Stimulated activated memory B cell treated with anti-CD40 and anti-IgM and Interleukin-4, amounts not matched to agents 10 μg/mL and 1 μg/mL and 100 μg/mL, for 72 hours (primary cell): ENCODE data around the gene FER.
"Not testable (repeated sequence)": the region's sequence is repeated elsewhere in the genome, so short reads cannot be mapped to it uniquely, and the experiment has no call there.

Source experiments
- ATAC-seq: fragments of 150-1000 bp; cut with Tn5 transposase; 2 replicates; pipeline ENCODE4 v1.10.0; 2021
- H3K27ac Mint-ChIP-seq: one replicate; pipeline ENCODE4 v1.8.0; 2022; ENCODE audit warnings: mild to moderate bottlenecking, mixed read lengths
- H3K27me3 Mint-ChIP-seq: one replicate; pipeline ENCODE4 v1.8.0; 2022; ENCODE audit warnings: mixed read lengths
- H3K36me3 Mint-ChIP-seq: one replicate; pipeline ENCODE4 v1.8.0; 2022; ENCODE audit warnings: mixed read lengths
- H3K4me1 Mint-ChIP-seq: one replicate; pipeline ENCODE4 v1.8.0; 2022; ENCODE audit warnings: mixed read lengths
- H3K4me3 Mint-ChIP-seq: one replicate; pipeline ENCODE4 v1.8.0; 2022; ENCODE audit warnings: mild to moderate bottlenecking, moderate library complexity, mixed read lengths
- H3K9me3 Mint-ChIP-seq: one replicate; pipeline ENCODE4 v1.8.0; 2022; ENCODE audit warnings: mixed read lengths

FER gene

DNA sequence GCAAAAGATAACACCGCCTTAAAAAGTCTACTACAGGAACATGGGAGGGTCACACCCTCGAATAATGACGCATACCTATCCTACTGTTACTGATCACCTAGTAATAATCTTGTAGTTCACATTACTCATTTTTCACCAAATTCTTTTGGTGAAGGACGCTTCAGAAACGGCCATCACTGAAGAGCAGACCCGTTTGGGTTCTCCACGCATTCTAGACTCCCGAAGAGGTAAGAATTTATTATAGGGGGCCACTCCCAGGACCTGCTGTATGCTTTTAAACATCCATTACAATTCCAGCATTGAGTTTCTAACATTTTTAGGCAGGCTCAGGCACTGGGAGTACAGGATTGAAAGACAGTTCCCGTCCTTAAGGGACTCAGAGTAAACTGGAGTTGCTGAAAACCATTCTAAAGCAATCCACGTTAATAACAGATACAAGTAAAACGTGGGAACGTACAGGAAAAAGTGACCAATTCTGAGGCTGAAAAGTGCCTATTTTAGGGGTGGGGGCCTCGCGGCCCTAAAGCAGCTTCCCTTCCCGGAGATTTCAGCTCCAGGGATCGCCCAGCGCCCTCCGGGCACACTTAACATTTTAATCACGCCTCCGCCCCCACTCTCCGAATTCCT is at the start of gene FER:
TSS of gene FER (plus strand) at position 124 of the 627 bp plus-strand sequence. CDS start 50,286 bp downstream, outside the sequence.
- H3K4me1 Mint-ChIP-seq = peaks cover 27% of the 10 kb centered on the region
- no peak for ATAC-seq
- no peaks in the 10 kb centered on the region for H3K27me3 Mint-ChIP-seq
- H3K4me3 Mint-ChIP-seq = peak within 1 kb of the TSS; percentile 94
- H3K9me3 Mint-ChIP-seq = no peaks in the 10 kb centered on the region
- H3K36me3 Mint-ChIP-seq = no peaks in the 10 kb centered on the region
- peak within 1 kb of the TSS; percentile 85 for H3K27ac Mint-ChIP-seq

DNA sequence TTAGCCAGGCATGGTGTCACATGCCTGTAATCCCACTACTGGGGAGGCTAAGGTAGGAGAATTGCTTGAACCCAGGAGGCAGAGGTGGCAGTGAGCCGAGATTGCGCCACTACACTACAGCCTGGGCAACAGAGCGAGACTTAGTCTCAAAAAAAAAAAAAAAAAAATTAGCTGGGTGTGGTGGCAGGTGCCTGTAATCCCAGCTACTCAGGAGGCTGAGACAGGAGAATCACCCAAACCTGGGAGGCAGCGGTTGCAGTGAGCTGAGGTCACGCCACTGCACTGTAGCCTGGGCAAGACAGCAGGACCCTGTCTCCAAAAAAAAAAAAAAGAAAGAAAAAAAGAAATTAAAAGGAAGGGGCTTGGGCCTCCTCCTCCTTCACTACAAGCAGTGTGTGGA is 47.3 kb upstream of the FER start:
- H3K9me3 Mint-ChIP-seq, H3K4me3 Mint-ChIP-seq, ATAC-seq, H3K4me1 Mint-ChIP-seq, H3K36me3 Mint-ChIP-seq, H3K27ac Mint-ChIP-seq, H3K27me3 Mint-ChIP-seq: not testable (repeated sequence)

DNA sequence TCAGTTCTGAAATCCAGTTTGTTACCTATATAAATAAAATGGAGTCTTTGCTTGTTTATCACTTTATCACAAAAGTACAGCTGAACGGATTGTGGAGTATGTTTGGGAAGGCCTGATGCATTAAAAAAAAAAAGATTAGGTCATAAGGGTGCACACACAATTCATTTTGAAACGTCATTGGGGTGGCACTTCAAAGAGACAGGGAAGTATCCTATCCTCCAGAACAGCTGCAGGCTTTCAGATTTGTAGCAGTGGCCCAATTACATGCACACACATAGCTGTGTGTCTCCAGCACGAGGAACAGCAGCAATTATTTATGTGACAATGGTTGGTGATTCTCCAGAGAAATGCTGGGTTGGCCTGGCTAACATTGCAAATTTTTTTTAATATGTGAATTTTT is 46.8 kb upstream of the FER start:
- H3K9me3 Mint-ChIP-seq = no peaks in the 10 kb centered on the region
- no peak for ATAC-seq
- H3K27me3 Mint-ChIP-seq = no peaks in the 10 kb centered on the region
- H3K4me1 Mint-ChIP-seq = peaks cover 6% of the 10 kb centered on the region
- H3K27ac Mint-ChIP-seq = no peak overlapping the region
- H3K36me3 Mint-ChIP-seq = no peaks in the 10 kb centered on the region
- no peak overlapping the region for H3K4me3 Mint-ChIP-seq

DNA sequence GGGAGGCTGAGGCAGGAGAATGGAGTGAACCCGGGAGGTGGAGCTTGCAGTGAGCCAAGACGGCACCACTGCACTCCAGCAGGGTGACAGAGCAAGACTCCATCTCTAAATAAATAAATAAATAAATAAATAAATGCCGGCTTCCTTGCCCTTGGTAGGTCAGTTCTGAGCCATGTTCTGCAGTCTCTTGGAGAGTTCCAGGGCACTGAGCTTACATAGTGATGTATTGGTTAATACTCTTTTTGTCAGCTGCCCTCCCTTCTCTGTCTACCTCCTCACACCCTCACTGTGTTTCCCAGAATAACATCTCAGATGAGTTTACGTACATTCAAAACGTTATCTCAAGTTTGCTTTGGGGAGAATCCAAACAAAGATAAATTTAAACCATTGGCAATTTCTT is 45.2 kb upstream of the FER start:
- no peak for ATAC-seq
- H3K27ac Mint-ChIP-seq = no peak overlapping the region
- peaks cover 6% of the 10 kb centered on the region for H3K4me1 Mint-ChIP-seq
- no peak overlapping the region for H3K4me3 Mint-ChIP-seq
- H3K9me3 Mint-ChIP-seq = no peaks in the 10 kb centered on the region
- no peaks in the 10 kb centered on the region for H3K27me3 Mint-ChIP-seq
- no peaks in the 10 kb centered on the region for H3K36me3 Mint-ChIP-seq

DNA sequence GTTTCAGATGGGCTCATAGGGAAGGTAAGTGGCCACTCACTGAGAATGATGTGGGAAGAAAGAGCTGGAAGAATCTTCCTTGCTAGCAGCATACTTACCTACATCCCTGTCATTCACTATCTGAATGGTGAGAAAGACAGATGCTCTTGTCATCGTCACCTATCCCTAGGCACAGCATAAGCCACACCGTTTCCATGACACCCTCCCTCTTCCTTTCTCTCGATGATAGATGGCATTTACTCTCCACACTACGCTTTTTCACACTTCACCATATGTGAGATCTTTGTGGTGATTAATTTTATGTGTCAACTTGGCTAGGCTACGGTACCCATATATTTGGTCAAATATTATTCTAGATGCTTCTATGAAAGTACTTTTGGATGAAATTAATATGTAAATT is 44.4 kb upstream of the FER start:
- no peak for ATAC-seq
- H3K4me3 Mint-ChIP-seq = no peak overlapping the region
- H3K4me1 Mint-ChIP-seq = peaks cover 6% of the 10 kb centered on the region
- no peaks in the 10 kb centered on the region for H3K36me3 Mint-ChIP-seq
- H3K27me3 Mint-ChIP-seq = no peaks in the 10 kb centered on the region
- no peak overlapping the region for H3K27ac Mint-ChIP-seq
- H3K9me3 Mint-ChIP-seq = no peaks in the 10 kb centered on the region

DNA sequence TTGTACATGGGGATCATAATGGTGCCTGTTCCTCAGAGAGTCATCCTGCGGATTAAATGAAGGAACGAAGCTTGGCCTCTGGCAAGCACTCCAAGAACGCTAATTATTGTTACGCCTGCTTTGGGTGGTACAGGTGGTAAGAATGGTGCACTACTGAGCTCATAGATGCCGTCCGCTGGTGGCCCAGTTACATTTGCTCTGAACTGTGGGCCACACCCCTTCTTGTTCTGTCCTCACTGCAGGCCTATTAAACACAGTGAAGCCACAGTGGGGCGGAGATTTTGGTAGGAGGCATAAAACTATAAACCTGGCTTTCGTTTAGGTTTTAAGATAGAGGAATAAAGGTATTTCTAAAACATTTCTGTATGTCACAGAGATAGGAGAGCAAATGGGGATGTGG is 40.6 kb upstream of the FER start:
- Mint-ChIP-seq H3K4me1 (no peaks in the 10 kb centered on the region), H3K36me3 (no peaks in the 10 kb centered on the region), H3K9me3 (no peaks in the 10 kb centered on the region), H3K27ac (no peak overlapping the region), H3K27me3 (no peaks in the 10 kb centered on the region), H3K4me3 (no peak overlapping the region)
- ATAC-seq = no peak

DNA sequence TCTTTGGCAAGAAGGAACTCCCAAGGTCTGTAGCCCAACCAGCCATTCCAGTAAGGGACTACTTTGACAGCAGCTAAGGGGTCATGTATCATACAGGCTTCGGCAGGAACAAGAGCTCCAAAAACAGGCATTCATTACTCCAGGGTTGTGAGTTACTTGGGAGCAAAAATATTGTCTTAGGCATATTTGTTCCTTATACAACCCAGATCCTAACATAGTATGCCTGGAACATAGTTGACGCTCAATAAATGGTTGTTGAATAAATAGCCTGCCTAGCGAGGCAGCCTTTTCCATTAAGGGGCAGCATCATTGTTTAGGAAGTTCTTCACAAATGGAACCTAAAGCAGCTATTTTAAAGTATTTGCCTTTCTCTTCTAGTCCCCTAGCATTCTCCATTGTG is 35.8 kb upstream of the FER start:
- Mint-ChIP-seq H3K27ac (no peak overlapping the region), H3K36me3 (no peaks in the 10 kb centered on the region), H3K4me1 (no peaks in the 10 kb centered on the region), H3K27me3 (no peaks in the 10 kb centered on the region), H3K9me3 (no peaks in the 10 kb centered on the region), H3K4me3 (no peak overlapping the region)
- ATAC-seq = no peak

DNA sequence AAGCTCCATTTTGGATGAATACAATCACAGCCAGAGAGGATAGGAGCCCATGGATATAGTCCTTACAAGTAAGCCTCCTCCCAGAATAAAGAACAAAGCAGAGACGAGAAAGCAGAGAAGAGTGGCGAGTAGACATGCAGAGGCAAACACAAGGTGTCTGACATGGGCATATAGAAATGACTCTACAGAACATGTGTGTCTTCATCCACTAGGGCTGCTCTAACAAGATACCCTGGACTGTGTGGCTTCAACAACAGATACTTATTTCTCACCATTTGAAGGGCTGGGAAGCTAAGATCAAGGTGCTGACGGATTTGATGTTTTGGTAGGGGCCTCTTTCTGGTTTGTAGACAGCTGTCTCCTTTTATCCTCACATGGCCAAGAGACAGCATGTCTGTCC is 32.3 kb upstream of the FER start:
- Mint-ChIP-seq H3K27ac (no peak overlapping the region), H3K36me3 (no peaks in the 10 kb centered on the region), H3K9me3 (no peaks in the 10 kb centered on the region), H3K4me3 (no peak overlapping the region), H3K4me1 (peaks cover 2% of the 10 kb centered on the region), H3K27me3 (no peaks in the 10 kb centered on the region)
- no peak for ATAC-seq

DNA sequence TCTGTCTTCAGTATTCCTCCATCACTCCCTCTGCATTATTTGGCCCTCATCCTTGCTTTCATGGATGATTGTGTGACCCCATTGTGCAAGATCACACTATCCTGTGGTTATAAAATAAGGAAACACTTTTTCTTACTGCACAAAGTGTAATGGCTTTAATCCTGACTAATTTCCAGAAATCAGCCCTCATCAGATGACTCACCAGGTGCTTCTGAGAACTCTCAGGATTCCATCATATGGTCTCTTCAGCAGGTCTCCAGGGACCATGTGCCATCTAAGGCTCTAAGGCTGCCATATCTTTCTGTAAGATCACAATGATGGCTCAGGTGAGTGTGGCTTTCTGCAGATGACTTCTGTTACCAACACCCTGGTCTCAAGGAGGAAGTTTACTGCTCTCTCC is 27.3 kb upstream of the FER start:
- Mint-ChIP-seq H3K9me3 (peaks cover 2% of the 10 kb centered on the region), H3K27ac (no peak overlapping the region), H3K36me3 (no peaks in the 10 kb centered on the region), H3K27me3 (no peaks in the 10 kb centered on the region), H3K4me3 (no peak overlapping the region), H3K4me1 (peaks cover 7% of the 10 kb centered on the region)
- ATAC-seq = peak; percentile 91

DNA sequence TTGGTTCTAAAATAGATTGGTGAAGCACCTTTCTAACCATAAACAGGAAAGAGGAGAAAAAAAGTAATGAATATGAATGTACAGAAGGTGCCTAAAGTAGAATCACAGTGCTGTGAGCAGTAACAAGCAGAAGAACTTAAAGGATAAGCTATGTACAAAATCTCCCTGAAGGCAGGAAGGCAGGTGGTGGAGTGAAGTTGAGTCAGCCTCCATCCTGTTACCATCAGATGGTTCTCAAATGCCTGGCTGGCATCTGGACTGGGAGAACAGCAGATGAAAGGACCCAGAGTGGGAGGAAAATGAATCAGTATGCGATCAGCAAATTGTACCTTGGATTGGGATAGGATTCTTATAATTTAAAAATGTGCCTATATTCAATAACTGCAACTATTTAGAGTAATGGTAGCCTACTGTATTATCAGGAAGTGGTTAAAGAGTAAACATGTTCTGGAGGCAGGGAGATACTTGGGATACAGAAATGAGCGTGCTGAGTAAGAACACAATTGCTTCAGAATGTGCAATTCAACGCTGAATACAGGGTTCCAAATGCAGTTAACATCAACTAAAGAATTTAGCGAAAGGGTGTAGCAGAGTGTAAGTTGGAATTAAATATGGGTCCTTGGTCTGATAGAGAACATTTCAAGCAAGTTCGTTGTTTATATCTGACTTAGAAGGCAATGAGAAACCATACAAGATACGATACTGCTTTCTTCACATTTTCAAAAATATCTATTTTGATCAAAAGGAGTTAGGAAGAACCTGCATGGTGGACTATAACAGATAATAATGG is 21.1 kb upstream of the FER start:
- ATAC-seq = no peak
- H3K36me3 Mint-ChIP-seq = no peaks in the 10 kb centered on the region
- peaks cover 41% of the 10 kb centered on the region for H3K4me1 Mint-ChIP-seq
- H3K27ac Mint-ChIP-seq = peak overlapping the region; percentile 97
- H3K9me3 Mint-ChIP-seq = peaks cover 2% of the 10 kb centered on the region
- H3K27me3 Mint-ChIP-seq = no peaks in the 10 kb centered on the region
- H3K4me3 Mint-ChIP-seq = no peak overlapping the region

DNA sequence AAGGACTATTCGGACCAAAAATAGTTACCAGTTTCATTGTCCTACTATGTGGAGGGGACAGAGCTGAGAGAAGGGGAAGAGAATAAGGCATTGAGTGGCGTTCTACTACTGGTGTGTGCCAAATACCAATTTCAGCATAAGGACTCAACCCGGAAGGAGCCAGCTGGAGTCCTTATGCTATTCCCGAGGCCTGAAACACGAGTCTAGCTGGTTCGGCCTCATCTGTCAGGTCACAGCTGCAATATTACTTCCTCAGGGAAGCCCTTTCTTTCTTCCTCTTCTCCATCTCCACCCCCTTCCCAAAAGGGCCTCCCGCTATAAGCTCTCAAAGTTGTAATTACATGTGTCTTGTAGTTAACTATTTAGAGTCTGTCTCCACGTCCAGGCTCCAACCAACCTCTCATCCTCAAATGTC is 20.5 kb upstream of the FER start:
- H3K27me3 Mint-ChIP-seq = no peaks in the 10 kb centered on the region
- peaks cover 2% of the 10 kb centered on the region for H3K9me3 Mint-ChIP-seq
- H3K4me1 Mint-ChIP-seq = peaks cover 41% of the 10 kb centered on the region
- H3K36me3 Mint-ChIP-seq = no peaks in the 10 kb centered on the region
- peak overlapping the region; percentile 80 for H3K4me3 Mint-ChIP-seq
- ATAC-seq = no peak
- H3K27ac Mint-ChIP-seq = peak overlapping the region; percentile 97

DNA sequence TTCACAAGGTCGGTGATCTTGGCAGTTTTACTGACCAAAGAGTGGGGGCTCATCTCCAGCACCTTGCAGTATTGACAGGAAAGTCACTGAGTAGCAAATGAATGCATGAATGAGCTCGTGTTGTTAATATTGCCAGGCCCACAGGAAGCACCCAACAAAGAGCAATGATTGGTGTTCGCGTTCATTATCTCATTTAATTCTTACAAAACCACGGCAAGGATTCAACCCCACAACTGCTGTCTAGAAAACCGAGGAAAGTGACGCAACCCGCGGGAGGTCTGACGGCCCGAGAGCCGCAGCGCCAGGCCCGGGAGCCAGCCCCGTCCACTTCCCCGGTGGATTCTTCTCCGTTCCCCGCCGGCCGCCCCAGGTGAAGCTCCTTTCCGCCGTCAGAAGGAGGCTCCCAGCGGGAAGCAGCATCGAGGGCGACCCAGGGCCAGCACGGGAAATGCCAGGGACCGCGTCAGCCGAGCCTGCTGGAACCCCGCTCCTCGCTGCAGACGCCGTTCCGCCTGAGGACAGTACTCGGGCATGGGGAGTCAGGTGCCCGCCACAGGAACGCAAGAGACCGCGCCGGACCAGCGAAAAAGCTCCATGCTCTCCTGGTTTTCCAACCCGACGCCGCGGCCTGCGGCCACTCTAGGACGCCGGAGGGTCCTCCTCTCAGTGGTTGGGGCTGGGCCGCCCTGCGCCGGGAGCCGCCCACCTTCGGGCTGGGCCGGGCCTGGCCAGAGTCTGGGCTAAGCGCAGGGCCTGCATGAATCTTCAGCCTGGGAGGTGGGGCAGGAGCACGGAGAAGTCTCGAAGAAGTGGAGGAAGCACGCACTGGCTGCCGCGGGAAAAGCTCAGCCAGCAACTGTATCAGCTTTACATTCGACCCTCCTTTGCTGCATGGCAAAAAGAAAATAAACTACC is 19.8 kb upstream of the FER start:
- Mint-ChIP-seq H3K4me3 (peak overlapping the region; percentile 80), H3K9me3 (no peaks in the 10 kb centered on the region), H3K27ac (peak overlapping the region; percentile 97), H3K4me1 (peaks cover 41% of the 10 kb centered on the region), H3K27me3 (no peaks in the 10 kb centered on the region), H3K36me3 (no peaks in the 10 kb centered on the region)
- ATAC-seq = peak; percentile 94

DNA sequence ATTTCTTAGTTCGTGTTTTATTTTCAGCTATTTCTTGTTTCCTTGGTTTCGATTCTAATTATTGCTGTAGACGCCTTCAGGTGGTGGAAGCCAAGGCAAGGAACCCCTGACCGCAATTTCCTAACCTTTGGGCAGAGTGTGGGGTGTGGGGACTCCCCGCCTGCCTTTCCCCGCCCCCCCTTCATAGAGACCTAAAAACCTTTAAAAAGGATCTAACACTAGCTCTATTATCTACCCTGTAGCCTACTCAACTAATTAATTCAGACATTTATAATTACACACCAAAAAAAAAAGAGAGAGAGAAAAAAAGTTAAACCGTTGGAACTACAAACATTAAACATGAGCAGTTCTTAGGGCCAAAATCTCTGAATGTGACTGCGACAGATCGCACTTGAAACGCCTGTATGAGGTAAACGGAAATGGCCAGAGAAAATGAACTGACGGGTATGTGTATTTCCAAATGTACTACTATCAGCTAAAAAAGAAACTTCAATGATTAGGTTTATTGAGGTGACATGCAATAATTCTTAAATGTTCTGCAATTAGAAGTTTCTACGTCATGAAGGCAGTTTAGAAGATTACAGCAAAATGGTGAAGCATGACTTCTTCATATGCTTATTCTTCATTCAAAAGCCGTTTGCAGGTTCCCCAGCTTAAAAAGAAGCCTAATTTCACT is 19.0 kb upstream of the FER start:
- Mint-ChIP-seq H3K4me3 (peak overlapping the region; percentile 80), H3K36me3 (no peaks in the 10 kb centered on the region), H3K27me3 (no peaks in the 10 kb centered on the region), H3K4me1 (peaks cover 41% of the 10 kb centered on the region), H3K27ac (peak overlapping the region; percentile 97), H3K9me3 (no peaks in the 10 kb centered on the region)
- ATAC-seq = peak; percentile 75

DNA sequence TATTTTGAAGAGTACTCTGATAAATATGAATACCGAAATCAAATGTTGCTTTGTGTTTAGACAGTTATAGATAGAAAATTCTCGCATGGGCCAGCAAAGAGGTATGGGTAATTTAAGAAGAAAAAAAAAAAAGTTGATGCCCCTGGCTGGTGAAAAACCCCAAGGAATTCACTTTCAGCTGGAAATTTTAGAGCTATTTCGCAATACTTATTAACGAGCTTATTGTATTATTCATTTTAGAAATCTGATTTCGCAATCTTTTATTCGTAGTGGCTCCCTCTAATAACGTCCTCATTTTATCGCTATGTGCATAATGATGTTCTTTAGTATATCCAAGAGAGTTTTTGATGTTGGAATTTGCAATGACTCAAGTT is 18.5 kb upstream of the FER start:
- peaks cover 41% of the 10 kb centered on the region for H3K4me1 Mint-ChIP-seq
- no peaks in the 10 kb centered on the region for H3K27me3 Mint-ChIP-seq
- H3K27ac Mint-ChIP-seq = no peak overlapping the region
- no peak overlapping the region for H3K4me3 Mint-ChIP-seq
- H3K36me3 Mint-ChIP-seq = no peaks in the 10 kb centered on the region
- no peak for ATAC-seq
- no peaks in the 10 kb centered on the region for H3K9me3 Mint-ChIP-seq
